Keratinocyte (primary cell): ENCODE results near the gene CABP2. TPM values are rescaled to one million over a fixed set of nuclear protein-coding genes. Genes with fewer than 3 reads are reported as not detected.

Experiments
- DNase-seq: peaks from one replicate; pipeline ENCODE4 v3.0.0-alpha.2; 2011; ENCODE audit warnings: low read depth, missing footprints, low spot score
- FAIRE-seq: peaks from 2 replicates; lab custom pipeline; 2011; peaks lifted over from hg19 to GRCh38; lab: Jason Lieb, UNC
- H2AFZ ChIP-seq: 2 replicates; pipeline ENCODE4 v1.6.0; 2012; ENCODE audit warnings: low read length, control low read depth, inconsistent platforms; ENCODE audit not compliant: control insufficient read depth
- H3K27ac ChIP-seq: 2 replicates; pipeline ENCODE4 v1.5.1; 2011; ENCODE audit warnings: low read length; ENCODE audit not compliant: control insufficient read depth, insufficient read depth
- H3K27me3 ChIP-seq: 3 replicates; pipeline ENCODE4 v1.6.0; 2011; ENCODE audit warnings: low read length; ENCODE audit not compliant: control insufficient read depth, insufficient read depth; ENCODE audit errors: extremely low read depth
- H3K36me3 ChIP-seq, 2 experiments: 2 replicates in 1 of 2; 3 replicates in 1 of 2; pipeline ENCODE4 v1.5.1; 2011; ENCODE audit warnings: low read length in 2 of 2, mild to moderate bottlenecking in 1 of 2; ENCODE audit not compliant: control insufficient read depth in 2 of 2, insufficient read depth in 2 of 2; ENCODE audit errors: extremely low read depth in 1 of 2
- H3K4me1 ChIP-seq: 3 replicates; pipeline ENCODE4 v1.5.1; 2011; ENCODE audit warnings: low read length; ENCODE audit not compliant: control insufficient read depth, insufficient read depth; ENCODE audit errors: extremely low read depth
- H3K4me2 ChIP-seq: 3 replicates; pipeline ENCODE4 v1.6.0; 2011; ENCODE audit warnings: low read depth, low read length; ENCODE audit not compliant: control insufficient read depth, insufficient read depth; ENCODE audit errors: extremely low read depth
- H3K4me3 ChIP-seq, 3 experiments: fragments of 200-600 bp in 1 of 3; sonication (generic) in 1 of 3; 2 replicates in 2 of 3; 3 replicates in 1 of 3; pipeline ENCODE4 v1.5.1; 2011 to 2016; ENCODE audit warnings: low read length in 3 of 3, mild to moderate bottlenecking in 3 of 3, control low read depth in 2 of 3, inconsistent platforms in 1 of 3, low read depth in 1 of 3, mixed read lengths in 1 of 3, mixed run types in 1 of 3, moderate library complexity in 1 of 3; ENCODE audit not compliant: control insufficient read depth in 2 of 3, insufficient read depth in 2 of 3; ENCODE audit errors: extremely low read depth in 1 of 3
- H3K79me2 ChIP-seq: 2 replicates; pipeline ENCODE4 v1.6.0; 2012; ENCODE audit warnings: low read length; ENCODE audit not compliant: control insufficient read depth, insufficient read depth
- H3K9ac ChIP-seq: 3 replicates; pipeline ENCODE4 v1.6.0; 2011; ENCODE audit warnings: low read length; ENCODE audit not compliant: control insufficient read depth, insufficient read depth; ENCODE audit errors: extremely low read depth
- H3K9me1 ChIP-seq: 3 replicates; pipeline ENCODE4 v1.6.0; 2011; ENCODE audit warnings: low read length; ENCODE audit not compliant: control insufficient read depth, insufficient read depth; ENCODE audit errors: extremely low read depth
- H3K9me3 ChIP-seq: 2 replicates; pipeline ENCODE4 v1.5.1; 2012; ENCODE audit warnings: low read depth, low read length; ENCODE audit not compliant: control insufficient read depth
- H4K20me1 ChIP-seq: 3 replicates; pipeline ENCODE4 v1.6.0; 2011; ENCODE audit warnings: low read length; ENCODE audit not compliant: control insufficient read depth, insufficient read depth; ENCODE audit errors: extremely low read depth
- CTCF ChIP-seq, 3 experiments: IDR thresholded peaks in 1 of 3; conservative IDR thresholded peaks in 1 of 3; optimal IDR thresholded peaks in 1 of 3; 2 replicates in 2 of 3; 3 replicates in 1 of 3; pipeline versions ENCODE3 to v1.5.1; 2011; ENCODE audit warnings: low read length in 3 of 3, mild to moderate bottlenecking in 3 of 3, moderate library complexity in 2 of 3, control low read depth in 1 of 3, inconsistent platforms in 1 of 3; ENCODE audit not compliant: insufficient read depth in 2 of 3; ENCODE audit errors: extremely low read depth in 1 of 3
- EZH2 ChIP-seq: IDR thresholded peaks from one replicate; pipeline ENCODE4 v1.6.1; 2012; ENCODE audit warnings: inconsistent platforms, mild to moderate bottlenecking, low read length, moderate library complexity
- dilution Hi-C: fragments of 300-500 bp; cut with MboI; formaldehyde crosslinking; loops from one replicate; pipeline ENCODE4 v1.7.0; 2020; ENCODE audit warnings: low sequenced_read_pairs; ENCODE audit not compliant: extremely low pct_ligation_motif_present
- polyA plus RNA-seq, 5 experiments: library from polyadenylated mRNA; depleted of rRNA in 3 of 5; stranded (reverse) in 3 of 5; stranded (forward) in 1 of 5; unstranded in 1 of 5; fragments of >200 nt; gene quantifications; 1 replicate in 1 of 5; 2 replicates in 3 of 5; 3 replicates in 1 of 5; pipeline versions ENCODE4 v1.2.1 to v1.2.3, GENCODE V29; 2011 to 2012; ENCODE audit warnings: missing spikeins in 2 of 5, low read depth in 1 of 5, low replicate concordance in 1 of 5

Gene CABP2
- polyA plus RNA-seq, 1 donor (not counting 4 experiments of a cell fraction or from before 2014, with no cell fraction given): not detected

GRCh38 chr11:67525275-67525976 is 2.2 kb upstream of the CABP2 start:
- no peaks in the 10 kb centered on the region for H4K20me1 ChIP-seq
- no peaks in the 10 kb centered on the region for H3K9me3 ChIP-seq
- H3K9me1 ChIP-seq: no peaks in the 10 kb centered on the region
- H3K36me3 ChIP-seq: no peaks in the 10 kb centered on the region
- no peak overlapping the region for H2AFZ ChIP-seq
- H3K4me2 ChIP-seq: no peak overlapping the region
- no peak overlapping the region for H3K9ac ChIP-seq
- H3K4me3 ChIP-seq: no peak overlapping the region
- dilution Hi-C loops: no loop called here
- H3K27ac ChIP-seq: no peak overlapping the region
- TF ChIP-seq EZH2: no peak
- TF ChIP-seq CTCF (optimal IDR thresholded peaks at IDR 0.05 in 1 of 3, IDR thresholded peaks at IDR 0.05 in 1 of 3, conservative IDR thresholded peaks at IDR 0.05 in 1 of 3; ENCODE audit: extremely low read depth in 1 of 3, insufficient read depth in 2 of 3, low read length in 3 of 3): no peak
- no peaks in the 10 kb centered on the region for H3K27me3 ChIP-seq
- FAIRE-seq (no peak), DNase-seq (no peak)
- H3K4me1 ChIP-seq: no peaks in the 10 kb centered on the region
- no peaks in the 10 kb centered on the region for H3K79me2 ChIP-seq

GRCh38 chr11:67524480-67524808 is 1.2 kb upstream of the CABP2 start:
- no peaks in the 10 kb centered on the region for H3K4me1 ChIP-seq
- H3K27ac ChIP-seq: no peak overlapping the region
- no peak overlapping the region for H3K4me2 ChIP-seq
- TF ChIP-seq EZH2 (no peak), CTCF (optimal IDR thresholded peaks at IDR 0.05 in 1 of 3, IDR thresholded peaks at IDR 0.05 in 1 of 3, conservative IDR thresholded peaks at IDR 0.05 in 1 of 3; ENCODE audit: extremely low read depth in 1 of 3, insufficient read depth in 2 of 3, low read length in 3 of 3) (no peak)
- no peak overlapping the region for H3K9ac ChIP-seq
- no peaks in the 10 kb centered on the region for H3K79me2 ChIP-seq
- H3K36me3 ChIP-seq: no peaks in the 10 kb centered on the region
- no peak overlapping the region for H3K4me3 ChIP-seq
- FAIRE-seq (no peak), DNase-seq (no peak)
- H3K9me3 ChIP-seq: no peaks in the 10 kb centered on the region
- no peaks in the 10 kb centered on the region for H3K9me1 ChIP-seq
- dilution Hi-C loops: no loop called here
- no peaks in the 10 kb centered on the region for H4K20me1 ChIP-seq
- no peak overlapping the region for H2AFZ ChIP-seq
- H3K27me3 ChIP-seq: no peaks in the 10 kb centered on the region
